ENCODE measurements around the gene BRICD5. TPM values are rescaled to one million over a fixed set of nuclear protein-coding genes. Genes with fewer than 3 reads are reported as not detected.

BRICD5 gene
- total RNA-seq, 1 donor from 2014 or later: 7.2 TPM

DNA sequence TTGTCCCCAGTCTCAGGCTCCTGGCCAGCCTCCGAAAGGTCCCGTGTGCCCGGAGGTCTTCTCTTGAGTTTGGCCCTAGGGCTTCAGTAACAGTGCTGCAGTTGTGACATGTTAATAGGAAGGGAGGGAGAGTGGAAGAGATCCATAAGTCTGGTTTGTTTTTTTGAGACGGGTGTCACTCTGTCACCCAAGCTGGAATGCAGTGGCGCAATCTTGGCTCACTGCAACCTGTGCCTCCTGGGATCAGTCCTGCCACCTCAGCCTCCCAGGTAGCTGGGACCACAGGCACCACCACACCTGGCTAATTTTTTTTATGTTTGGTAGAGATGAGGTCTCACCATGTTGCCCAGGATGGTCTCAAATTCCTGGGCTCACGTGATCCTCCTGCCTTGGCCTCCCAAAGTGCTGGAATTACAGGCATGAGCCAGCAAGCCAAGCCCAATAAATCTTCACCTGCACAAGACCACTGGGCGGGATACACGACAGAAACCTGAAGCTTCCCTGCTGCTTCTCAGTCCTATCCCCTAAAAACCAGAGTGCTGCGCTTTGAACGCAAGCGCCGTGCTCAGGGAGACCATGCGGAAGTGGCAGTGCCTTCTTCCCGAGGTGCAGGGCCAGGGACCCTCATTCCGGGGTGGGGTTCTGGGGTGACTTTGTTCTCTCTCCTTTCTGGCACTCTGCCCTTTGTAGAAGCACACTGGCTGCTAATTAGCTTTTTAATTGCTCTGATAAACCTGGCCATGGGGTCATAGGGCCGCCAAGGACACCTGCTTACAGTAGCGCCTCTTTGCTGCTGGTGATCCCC is 44.2 kb downstream of the BRICD5 start:
- DNase-seq (ENCODE audit: low read depth): no peak

DNA sequence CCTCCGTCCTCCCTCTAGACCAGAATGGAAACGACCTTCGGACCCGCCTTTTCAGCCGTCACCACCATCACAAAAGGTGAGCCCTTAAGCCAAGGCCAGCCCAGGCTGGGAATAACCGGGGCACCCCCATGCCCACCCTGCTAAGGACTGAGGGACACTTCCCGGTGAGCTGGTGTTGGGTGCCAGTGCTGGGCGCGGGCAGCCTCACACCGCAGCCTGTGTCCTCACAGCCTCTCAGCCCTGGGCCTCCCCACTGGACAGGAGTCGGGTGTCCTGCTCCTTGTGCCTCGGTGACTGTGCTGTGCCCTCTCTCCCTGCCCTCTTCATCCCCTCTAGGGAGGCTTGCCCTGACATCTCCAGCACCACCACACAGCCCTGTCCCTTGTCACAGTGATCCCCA is 44.8 kb downstream of the BRICD5 start:
- DNase-seq (ENCODE audit: low read depth): no peak

DNA sequence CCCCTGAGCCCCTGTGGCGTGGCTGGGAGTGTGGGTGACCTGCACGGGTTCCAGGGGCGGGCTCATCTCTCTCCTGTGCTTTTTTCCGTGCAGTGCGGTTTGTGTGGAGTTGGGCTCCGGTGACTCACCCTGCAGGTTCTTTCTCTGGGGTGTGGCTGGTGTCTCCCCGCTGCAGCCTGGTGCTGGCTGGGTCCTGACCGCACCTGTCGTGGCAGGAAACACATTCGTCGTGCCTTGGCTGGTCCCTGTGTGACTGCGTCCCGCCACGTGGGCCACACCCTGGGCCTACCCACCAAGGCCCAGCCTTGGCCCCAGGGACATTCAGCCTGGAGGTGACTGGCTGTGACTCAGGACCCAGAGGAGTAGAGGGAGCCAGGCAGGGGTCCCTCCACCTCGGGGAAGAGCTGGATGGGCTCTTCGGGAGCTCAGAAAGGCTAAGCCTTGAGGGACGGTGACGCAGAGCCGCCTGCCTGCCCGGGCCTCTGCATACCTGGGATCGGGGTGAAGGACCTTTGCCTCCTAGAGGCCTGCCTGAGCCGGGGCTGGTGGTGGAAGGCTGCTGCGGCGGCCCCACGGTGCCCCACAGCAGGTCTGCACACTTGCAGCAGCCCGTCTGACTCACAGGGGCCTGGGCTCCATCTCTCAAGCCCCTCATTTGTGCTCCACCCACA is 47.3 kb downstream of the BRICD5 start:
- DNase-seq (ENCODE audit: low read depth): peak; percentile 78

DNA sequence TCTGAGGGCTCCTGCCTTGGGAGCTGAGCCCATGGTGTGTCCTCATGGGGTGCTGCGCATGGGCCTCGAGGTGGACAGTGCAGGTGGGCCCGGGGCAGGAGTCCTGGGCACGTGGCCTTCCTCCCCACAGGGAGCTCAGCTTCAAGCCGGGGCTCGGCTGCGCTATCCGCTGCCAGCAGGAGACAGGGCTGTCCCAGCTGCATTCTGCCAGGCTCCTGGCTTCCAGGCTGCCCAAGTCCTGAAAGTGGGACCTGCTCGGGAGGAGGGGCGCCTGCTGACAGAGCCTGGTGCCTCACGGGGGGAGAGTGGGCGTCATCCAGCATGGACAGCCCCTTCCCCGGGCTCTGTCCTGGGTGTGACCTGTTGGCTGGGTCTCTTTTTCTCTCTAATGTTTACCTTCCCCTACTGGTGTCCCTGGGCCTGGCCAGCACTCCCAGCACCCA is 48.0 kb downstream of the BRICD5 start:
- no peak for DNase-seq (ENCODE audit: low read depth)

DNA sequence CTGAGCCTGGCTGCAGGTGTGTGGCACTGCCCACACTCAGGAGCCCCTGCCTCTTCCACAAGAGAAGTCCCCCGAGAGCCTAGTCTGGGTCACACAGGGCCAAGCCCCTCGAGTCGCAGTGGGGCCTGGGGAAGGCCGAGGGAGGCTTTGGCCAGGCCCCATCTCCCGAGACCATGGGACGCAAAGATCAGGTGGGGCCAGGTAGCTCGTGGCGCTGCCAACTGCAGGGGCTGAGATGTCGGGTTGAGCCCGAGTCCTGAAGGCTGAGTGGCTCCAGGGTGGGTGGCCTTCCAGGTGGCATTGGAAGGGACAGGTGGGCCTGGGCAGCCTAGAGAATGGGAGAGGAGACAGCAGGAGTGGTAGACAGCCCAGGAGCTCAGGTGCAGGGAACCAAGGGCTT is 48.8 kb downstream of the BRICD5 start:
- DNase-seq (ENCODE audit: low read depth): no peak

DNA sequence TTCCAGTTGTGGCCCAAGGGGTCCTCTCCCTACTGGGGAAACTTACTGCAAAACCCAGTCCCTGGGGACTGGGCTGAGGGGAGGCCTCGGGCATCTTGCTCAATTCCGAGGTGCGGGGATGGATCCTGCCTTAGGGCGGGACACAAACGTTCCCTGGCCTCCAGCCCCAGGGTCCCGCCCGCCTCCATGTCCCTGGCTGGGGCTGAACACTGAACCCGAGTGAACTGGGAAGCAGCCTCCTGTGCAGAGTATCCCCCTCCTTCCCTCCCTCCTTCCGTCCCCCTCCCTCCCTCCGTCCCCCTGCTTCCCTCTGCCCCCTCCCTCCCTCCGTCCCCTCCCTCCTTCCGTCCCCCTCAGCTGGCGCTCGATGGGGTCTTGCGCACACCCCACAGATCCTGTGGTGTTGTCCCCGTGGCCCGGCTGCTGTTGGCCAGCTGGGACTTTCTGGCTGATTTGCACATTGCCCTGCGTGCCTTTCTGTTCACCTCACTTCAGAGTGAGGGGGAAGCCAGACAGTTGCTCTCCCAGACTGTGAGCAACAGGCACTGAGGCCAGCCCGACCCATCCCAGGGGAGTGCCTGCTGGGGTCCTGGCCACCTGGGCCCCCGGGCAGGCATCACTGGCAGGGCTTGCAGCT is 49.6 kb downstream of the BRICD5 start:
- DNase-seq (ENCODE audit: low read depth): peak; percentile 93

Other genes with a start within 250 kb of the BRICD5 start
- gene RPS2, start 246.0 kb downstream of the BRICD5 start, total RNA-seq: 1,943 and 2,126 TPM in 2 replicates
- gene RNF151, start 244.0 kb downstream of the BRICD5 start, total RNA-seq: 0.24 TPM in 1 of 2 replicates, not detected in the other
- 46.8 and 66.4 TPM in 2 replicates for gene TBL3, start 238.8 kb downstream of the BRICD5 start, total RNA-seq
- gene NOXO1, start 229.4 kb downstream of the BRICD5 start, total RNA-seq: 1.1 and 3.1 TPM in 2 replicates
- gene GFER, start 226.7 kb downstream of the BRICD5 start, total RNA-seq: 19.9 and 22.6 TPM in 2 replicates
- 0.51 and 2.7 TPM in 2 replicates for gene SYNGR3, start 220.9 kb downstream of the BRICD5 start, total RNA-seq
- 33.5 and 50.3 TPM in 2 replicates for gene ZNF598, start 201.0 kb downstream of the BRICD5 start, total RNA-seq
- gene NPW, start 191.1 kb downstream of the BRICD5 start, total RNA-seq: 0.29 and 0.83 TPM in 2 replicates
- gene NHERF2, start 184.0 kb downstream of the BRICD5 start, total RNA-seq: 38.1 and 52.7 TPM in 2 replicates
- 17.3 and 25.7 TPM in 2 replicates for gene NTHL1, start 163.0 kb downstream of the BRICD5 start, total RNA-seq
- 49.6 and 81.9 TPM in 2 replicates for gene TSC2, start 162.9 kb downstream of the BRICD5 start, total RNA-seq
- gene PKD1, start 75.0 kb downstream of the BRICD5 start, total RNA-seq: 180 and 198 TPM in 2 replicates
- gene RAB26, start 62.2 kb downstream of the BRICD5 start, total RNA-seq: 0.91 and 1.9 TPM in 2 replicates
- gene TRAF7, start 55.1 kb downstream of the BRICD5 start, total RNA-seq: 95.8 and 120 TPM in 2 replicates
- gene CASKIN1, start 14.3 kb downstream of the BRICD5 start, total RNA-seq: 1.0 and 1.4 TPM in 2 replicates
- 30.3 and 46.9 TPM in 2 replicates for gene MLST8, start 5.4 kb downstream of the BRICD5 start, total RNA-seq
- 47.8 and 49.0 TPM in 2 replicates for gene PGP, start 4.0 kb upstream of the BRICD5 start, total RNA-seq
- gene E4F1, start 12.7 kb upstream of the BRICD5 start, total RNA-seq: 33.6 and 35.3 TPM in 2 replicates
- gene DNASE1L2, start 25.6 kb upstream of the BRICD5 start, total RNA-seq: 2.2 and 2.4 TPM in 2 replicates
- gene ECI1, start 40.7 kb upstream of the BRICD5 start, total RNA-seq: 39.6 and 46.4 TPM in 2 replicates
- 109 and 136 TPM in 2 replicates for gene RNPS1, start 57.3 kb upstream of the BRICD5 start, total RNA-seq
- gene ABCA3, start 129.9 kb upstream of the BRICD5 start, total RNA-seq: 7.0 and 12.1 TPM in 2 replicates
- gene CCNF, start 218.6 kb upstream of the BRICD5 start, total RNA-seq: 3.1 and 3.2 TPM in 2 replicates
- gene TEDC2, start 249.2 kb upstream of the BRICD5 start, total RNA-seq: 5.7 and 10.4 TPM in 2 replicates